Lower leg skin (tissue), 4 donors: ENCODE data around the gene NANP. TPM values are rescaled to one million over a fixed set of nuclear protein-coding genes. Genes with fewer than 3 reads are reported as not detected.
A peak's percentile ranks its signal among the peaks of the same experiment; 100 is the strongest.
"Not testable (repeated sequence)": the region's sequence is repeated elsewhere in the genome, so short reads cannot be mapped to it uniquely, and the experiment has no call there.

Experiments used
- DNase-seq, 2 donors: peaks; one replicate each; pipeline ENCODE4 v3.0.0-alpha.2; 2019; ENCODE audit warnings: low spot score in 2 of 2
- H3K4me3 ChIP-seq: fragments of 200-600 bp; sonication (generic); 2 replicates; pipeline ENCODE4 v1.5.1; 2017; ENCODE audit warnings: mild to moderate bottlenecking, low read depth; ENCODE audit not compliant: poor library complexity, severe bottlenecking
- POLR2A ChIP-seq, 2 donors: fragments of 450-650 bp; IDR thresholded peaks; one replicate each; pipeline ENCODE4 v1.6.1; 2016 to 2017; ENCODE audit warnings: antibody characterized with exemption in 2 of 2, mild to moderate bottlenecking in 1 of 2, moderate library complexity in 1 of 2
- WGBS, 2 donors: methylation state at CpG; one replicate each; pipeline ENCODE4 v1.1.5; 2018; 5-methylcytosine and 5-hydroxymethylcytosine counted together
- intact Hi-C: fragments of 100-400 bp; cut with DNase I; formaldehyde crosslinking; loops from one replicate; pipeline ENCODE4 v1.15.0; 2023; ENCODE audit warnings: low total_unique reads
- total RNA-seq, 4 donors: library from RNA; depleted of rRNA; stranded (reverse); fragments of >200 nt; gene quantifications; one replicate each; pipeline ENCODE4 v1.1.0, GENCODE V29; 2016
- TF ChIP-seq, protein P1 (sequence below), 3 donors: fragments of 450-650 bp; IDR thresholded peaks; one replicate each; pipeline ENCODE4 v1.5.1; 2016; ENCODE audit warnings: antibody characterized with exemption in 3 of 3, mild to moderate bottlenecking in 3 of 3, moderate library complexity in 2 of 3

The NANP gene
- total RNA-seq, 4 donors from 2014 or later, result 3.2 to 4.3 (median 3.6) TPM

DNA sequence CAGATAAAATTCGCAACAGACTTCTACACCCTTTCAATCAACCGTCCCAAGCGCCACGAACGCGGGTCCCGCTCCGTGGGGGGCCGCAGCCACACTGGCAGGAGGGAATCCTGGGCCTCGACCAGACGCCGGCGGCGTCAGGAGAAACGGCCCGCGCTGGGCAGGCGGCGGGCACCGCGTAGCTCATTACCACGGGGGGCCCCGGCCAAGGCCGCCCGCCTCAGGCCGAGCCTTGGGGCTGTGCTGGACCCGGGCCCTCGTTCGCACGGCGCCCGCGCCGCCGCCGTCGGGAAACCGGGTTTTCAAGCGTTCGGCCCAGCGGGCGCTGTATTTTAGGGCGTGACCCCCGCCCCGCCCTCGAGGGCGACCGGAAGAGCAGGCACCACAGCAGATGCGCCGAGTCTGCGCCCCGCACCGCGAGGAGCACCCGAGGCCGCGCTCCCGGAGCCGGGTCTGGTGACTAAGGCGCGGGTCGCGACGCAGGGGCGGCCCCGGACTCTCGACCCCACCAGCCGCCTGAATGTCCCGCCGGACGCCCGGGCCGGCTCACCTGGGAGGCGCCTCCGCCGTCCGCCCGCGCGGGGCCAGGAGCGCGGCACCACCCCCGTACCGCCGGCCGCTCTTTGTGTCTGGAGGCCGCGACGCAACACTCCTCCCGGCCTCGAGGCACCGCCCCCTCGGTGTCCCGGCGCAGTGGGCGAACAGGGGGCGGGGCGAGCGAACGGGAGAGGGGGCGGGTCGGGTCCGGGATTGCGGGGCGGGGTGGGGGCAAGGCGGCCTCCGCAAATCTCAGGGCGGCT, 38.7 kb downstream of the NANP start, which contains the start of gene NINL:
Gene NINL, minus strand, starts transcription at position 627 of the 800 bp plus-strand sequence. CDS start 58,944 bp downstream, outside the sequence.
- WGBS, 2 donors, result 3 to 4% methylated on average over 26 to 39 of the region's 108 CpGs
- peak within 1 kb of the TSS; percentile 47 for H3K4me3 ChIP-seq
- intact Hi-C loops, result no loop called here
- TF ChIP-seq POLR2A (IDR thresholded peaks at IDR 0.05), result no peak
- TF ChIP-seq, protein P1, sequence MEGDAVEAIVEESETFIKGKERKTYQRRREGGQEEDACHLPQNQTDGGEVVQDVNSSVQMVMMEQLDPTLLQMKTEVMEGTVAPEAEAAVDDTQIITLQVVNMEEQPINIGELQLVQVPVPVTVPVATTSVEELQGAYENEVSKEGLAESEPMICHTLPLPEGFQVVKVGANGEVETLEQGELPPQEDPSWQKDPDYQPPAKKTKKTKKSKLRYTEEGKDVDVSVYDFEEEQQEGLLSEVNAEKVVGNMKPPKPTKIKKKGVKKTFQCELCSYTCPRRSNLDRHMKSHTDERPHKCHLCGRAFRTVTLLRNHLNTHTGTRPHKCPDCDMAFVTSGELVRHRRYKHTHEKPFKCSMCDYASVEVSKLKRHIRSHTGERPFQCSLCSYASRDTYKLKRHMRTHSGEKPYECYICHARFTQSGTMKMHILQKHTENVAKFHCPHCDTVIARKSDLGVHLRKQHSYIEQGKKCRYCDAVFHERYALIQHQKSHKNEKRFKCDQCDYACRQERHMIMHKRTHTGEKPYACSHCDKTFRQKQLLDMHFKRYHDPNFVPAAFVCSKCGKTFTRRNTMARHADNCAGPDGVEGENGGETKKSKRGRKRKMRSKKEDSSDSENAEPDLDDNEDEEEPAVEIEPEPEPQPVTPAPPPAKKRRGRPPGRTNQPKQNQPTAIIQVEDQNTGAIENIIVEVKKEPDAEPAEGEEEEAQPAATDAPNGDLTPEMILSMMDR (IDR thresholded peaks at IDR 0.05), result no peak
- peak in 1 of 2 donors; percentile 87 for DNase-seq

DNA sequence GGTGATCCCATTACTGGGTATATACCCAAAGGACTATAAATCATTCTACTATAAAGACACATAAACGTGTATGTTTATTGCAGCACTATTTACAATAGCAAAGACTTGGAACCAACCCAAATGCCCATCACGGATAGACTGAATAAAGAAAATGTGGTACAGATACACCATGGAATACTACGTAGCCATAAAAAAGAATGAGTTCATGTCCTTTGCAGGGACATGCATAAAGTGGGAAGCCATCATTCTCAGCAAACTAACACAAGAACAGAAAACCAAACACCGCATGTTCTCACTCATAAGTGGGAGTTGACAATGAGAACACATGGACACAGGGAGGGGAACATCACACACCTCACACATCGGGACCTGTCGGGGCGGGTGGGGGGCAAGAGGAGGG, 40.2 kb downstream of the NANP start:
- DNase-seq, intact Hi-C loops, H3K4me3 ChIP-seq: not testable (repeated sequence)
- WGBS, 2 donors, result 86 to 87% methylated on average over 7 of the region's 7 CpGs

DNA sequence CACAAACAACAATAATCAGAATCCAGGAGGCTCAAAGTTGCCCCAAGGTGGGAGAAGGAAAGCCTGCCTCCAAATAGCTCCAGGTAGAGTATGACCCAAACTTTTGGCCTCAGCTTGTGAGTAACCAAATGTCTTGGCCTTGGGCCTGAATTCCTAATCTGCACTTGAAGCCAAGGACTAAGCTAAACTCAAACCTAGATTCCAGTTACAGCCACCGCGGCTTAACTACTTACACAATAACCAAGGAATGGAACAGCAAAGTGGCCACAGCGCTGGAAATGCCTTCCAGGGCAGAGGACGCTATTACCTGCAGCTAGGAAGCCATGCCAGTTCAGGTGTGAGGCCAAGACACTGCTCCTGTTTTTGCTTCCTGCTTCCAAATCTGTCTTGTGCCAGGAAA, 43.1 kb downstream of the NANP start:
- peak in 1 of 2 donors; percentile 80 for DNase-seq
- WGBS, 2 donors, result 49 to 64% methylated on average over 3 to 4 of the region's 4 CpGs
- intact Hi-C loops, result no loop called here
- TF ChIP-seq, protein P1 (IDR thresholded peaks at IDR 0.05), result no peak
- TF ChIP-seq POLR2A (IDR thresholded peaks at IDR 0.05), result no peak
- no peak overlapping the region for H3K4me3 ChIP-seq

DNA sequence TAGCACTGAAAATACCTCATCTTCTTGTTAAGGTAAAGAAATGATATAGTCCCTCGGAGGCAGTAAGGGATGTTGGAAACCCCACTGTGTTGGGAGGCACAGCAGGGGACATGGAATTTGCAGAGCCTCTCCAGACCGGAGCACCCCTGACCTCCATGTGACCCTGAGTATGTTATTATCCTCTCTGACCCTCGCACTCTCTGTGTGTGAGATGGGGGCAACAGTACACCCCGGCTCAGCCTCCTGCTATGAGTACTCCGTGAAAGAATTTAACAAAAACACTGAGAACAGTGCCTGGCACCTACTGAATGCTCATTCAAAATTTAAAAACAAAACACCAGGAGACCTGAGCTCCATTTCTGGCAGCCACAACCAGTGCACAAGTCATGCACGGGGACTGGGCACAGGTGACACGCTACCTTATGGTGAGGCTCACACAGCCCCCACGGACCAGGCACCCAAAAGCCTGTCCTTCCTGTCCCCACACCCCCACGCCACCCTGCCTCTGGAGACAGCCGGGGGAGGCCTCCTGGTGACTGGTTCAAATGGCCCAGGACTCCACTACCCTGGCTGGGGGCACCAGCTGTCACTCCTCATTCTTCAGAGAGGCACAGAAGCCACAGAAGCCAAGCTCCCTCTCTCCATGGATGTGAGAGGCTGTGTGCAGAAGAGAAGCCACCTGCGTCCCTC, 44.6 kb downstream of the NANP start:
- no peak for DNase-seq
- no peak overlapping the region for H3K4me3 ChIP-seq
- intact Hi-C loops, result no loop called here
- TF ChIP-seq, protein P1 (IDR thresholded peaks at IDR 0.05), result no peak
- no peak for TF ChIP-seq POLR2A (IDR thresholded peaks at IDR 0.05)
- WGBS, 2 donors, result 81 to 88% methylated on average over 11 of the region's 11 CpGs

DNA sequence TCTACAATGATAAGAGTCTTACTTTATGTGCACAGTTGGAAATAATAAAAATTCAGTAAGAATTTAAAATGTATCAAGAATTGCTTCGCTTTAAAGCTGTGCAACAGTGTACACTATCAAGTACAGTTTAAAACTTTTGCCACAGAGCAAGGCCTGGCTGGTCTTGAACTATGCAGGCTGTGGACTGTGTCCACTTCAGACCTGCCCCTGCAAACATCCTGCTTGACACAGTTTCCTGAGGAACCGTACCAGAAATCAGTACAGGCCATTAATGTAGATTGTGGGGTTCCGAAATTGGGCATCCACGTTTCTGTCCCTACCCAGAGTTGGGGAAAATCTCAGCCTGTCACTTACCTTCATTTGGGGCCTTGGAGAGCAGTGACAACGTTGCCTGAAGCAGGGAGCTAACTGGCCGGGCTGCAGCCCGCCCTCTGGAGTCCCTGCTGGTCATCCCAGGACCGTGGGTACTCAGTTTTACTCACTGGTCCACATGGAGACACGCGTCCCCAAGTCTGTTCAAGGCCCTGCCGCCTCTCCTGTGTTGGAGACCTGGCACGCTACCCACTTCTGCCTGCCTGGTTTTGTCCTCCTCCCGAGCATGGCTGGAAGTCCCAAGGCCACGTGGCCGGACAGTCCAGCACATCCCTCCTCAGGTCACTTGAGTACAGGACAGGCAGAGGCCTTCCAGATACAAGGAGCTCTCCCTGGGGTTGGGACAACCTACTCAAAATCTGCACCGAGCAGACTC, 46.9 kb downstream of the NANP start:
- 91 to 92% methylated on average over 16 of the region's 16 CpGs for WGBS, 2 donors
- intact Hi-C loops, result no loop called here
- H3K4me3 ChIP-seq, result no peak overlapping the region
- DNase-seq, result no peak
- no peak for TF ChIP-seq POLR2A (IDR thresholded peaks at IDR 0.05)
- TF ChIP-seq, protein P1 (IDR thresholded peaks at IDR 0.05), result no peak

DNA sequence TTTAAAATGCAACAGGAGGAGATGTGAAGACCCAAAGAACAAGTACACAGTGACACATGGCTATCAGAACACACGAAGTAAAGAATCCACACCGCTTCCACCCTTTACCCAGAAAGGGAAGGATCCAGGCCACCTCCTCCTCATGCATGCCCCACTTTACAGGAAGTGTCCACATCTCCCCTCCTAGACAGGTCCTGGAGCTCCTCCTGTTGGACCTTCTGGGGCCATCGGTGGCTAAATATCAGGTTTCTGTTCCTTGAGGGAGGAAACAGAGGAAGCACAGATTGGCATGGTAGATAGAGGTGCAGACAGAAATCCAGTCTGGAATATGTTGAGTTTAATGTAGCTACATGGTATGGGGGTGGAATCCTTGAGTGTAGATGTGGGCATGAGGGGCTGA, 49.4 kb downstream of the NANP start:
- intact Hi-C loops, result no loop called here
- no peak overlapping the region for H3K4me3 ChIP-seq
- TF ChIP-seq POLR2A (IDR thresholded peaks at IDR 0.05), result no peak
- TF ChIP-seq, protein P1 (IDR thresholded peaks at IDR 0.05), result no peak
- DNase-seq, result no peak
- 83 to 84% methylated on average over 3 of the region's 3 CpGs for WGBS, 2 donors
